PC-3 (cell line): Measurements from ENCODE around the gene TXN2. TPM values are rescaled to one million over a fixed set of nuclear protein-coding genes. Genes with fewer than 3 reads are reported as not detected.

ENCODE experiments used
- ATAC-seq: fragments of 200-7000 bp; cut with Tn5 transposase; 2 replicates; pipeline ENCODE4 v1.9.1; 2020; ENCODE audit warnings: mild to moderate bottlenecking, moderate library complexity
- BruUV-seq: library from RNA; stranded (reverse); fragments of 400-500 nt; replicated peaks from 2 replicates; lab custom pipeline; 2021; lab: Mats Ljungman, UMichigan
- CTCF ChIA-PET: fragments of 300-600 bp; sonication (Branson Sonifier 250); formaldehyde crosslinking; loops from one replicate; lab custom pipeline; 2022; ENCODE audit warnings: antibody characterized with exemption; lab: Charles Lee
- POLR2A ChIA-PET: fragments of 300-600 bp; sonication (Branson Sonifier 250); formaldehyde crosslinking; loops from one replicate; lab custom pipeline; 2022; ENCODE audit warnings: antibody characterized with exemption; ENCODE audit not compliant: unreplicated experiment; lab: Charles Lee
- DNase-seq: peaks from one replicate; pipeline ENCODE4 v3.0.0-alpha.2; 2015
- H2AFZ ChIP-seq: fragments of 300-600 bp; sonication (generic); 2 replicates; pipeline ENCODE4 v1.6.0; 2016; ENCODE audit warnings: antibody characterized with exemption, low read length
- H3F3A ChIP-seq: fragments of 300-600 bp; sonication (generic); one replicate; pipeline ENCODE4 v1.6.0; 2017; ENCODE audit warnings: antibody characterized with exemption, low read length, control low read depth, mild to moderate bottlenecking; ENCODE audit not compliant: unreplicated experiment
- H3K27ac ChIP-seq: fragments of 300-600 bp; sonication (generic); 2 replicates; pipeline ENCODE4 v1.5.1; 2016; ENCODE audit warnings: mild to moderate bottlenecking, low read length
- H3K27me3 ChIP-seq: fragments of 300-600 bp; sonication (generic); 2 replicates; pipeline ENCODE4 v1.6.1; 2016; ENCODE audit warnings: low read length, mixed read lengths
- H3K36me3 ChIP-seq: fragments of 300-600 bp; sonication (generic); 2 replicates; pipeline ENCODE4 v1.6.1; 2016; ENCODE audit warnings: low read depth, mixed run types, low read length, mixed read lengths
- H3K4me1 ChIP-seq: fragments of 300-600 bp; sonication (generic); 2 replicates; pipeline ENCODE4 v1.5.1; 2016; ENCODE audit warnings: low read length; ENCODE audit not compliant: insufficient read depth
- H3K4me2 ChIP-seq: fragments of 300-600 bp; sonication (generic); 2 replicates; pipeline ENCODE4 v1.6.0; 2016; ENCODE audit warnings: low read length
- H3K4me3 ChIP-seq: fragments of 300-600 bp; sonication (generic); 2 replicates; pipeline ENCODE4 v1.5.1; 2016; ENCODE audit warnings: mild to moderate bottlenecking, low read length, mixed read lengths
- H3K79me2 ChIP-seq: fragments of 300-600 bp; sonication (generic); 2 replicates; pipeline ENCODE4 v1.6.1; 2017; ENCODE audit warnings: low read length, mixed read lengths
- H3K9ac ChIP-seq: fragments of 300-600 bp; sonication (generic); 2 replicates; pipeline ENCODE4 v1.6.0; 2016; ENCODE audit warnings: mild to moderate bottlenecking, low read length
- H3K9me2 ChIP-seq: fragments of 300-600 bp; sonication (generic); replicated peaks from 2 replicates; pipeline ENCODE4 v1.6.1; 2016; ENCODE audit warnings: mixed run types, low read length, mixed read lengths
- H3K9me3 ChIP-seq: fragments of 300-600 bp; sonication (generic); 2 replicates; pipeline ENCODE4 v1.6.1; 2016; ENCODE audit warnings: low read length, mixed read lengths
- H4K20me1 ChIP-seq: fragments of 300-600 bp; sonication (generic); 2 replicates; pipeline ENCODE4 v1.6.1; 2016; ENCODE audit warnings: low read length, mixed read lengths
- EZH2 ChIP-seq: fragments of 300-600 bp; sonication (generic); IDR thresholded peaks from one replicate; pipeline ENCODE4 v1.6.1; 2017; ENCODE audit warnings: antibody characterized with exemption, mild to moderate bottlenecking, low read length; ENCODE audit not compliant: unreplicated experiment
- EZH2phosphoT487 ChIP-seq: fragments of 300-600 bp; sonication (generic); IDR thresholded peaks from 2 replicates; pipeline ENCODE4 v1.6.1; 2018; ENCODE audit warnings: mild to moderate bottlenecking, antibody characterized with exemption, low read length, borderline replicate concordance
- intact Hi-C: fragments of 100-400 bp; cut with micrococcal nuclease; formaldehyde crosslinking; loops from 2 replicates; pipeline ENCODE4 v1.9.0; 2023
- total RNA-seq: library from RNA; depleted of rRNA; stranded (reverse); fragments of >200 nt; gene quantifications from 2 replicates; pipeline ENCODE4 v1.2.3, GENCODE V29; 2014
- TF ChIP-seq, protein P1 (sequence below): fragments of 300-600 bp; sonication (generic); conservative IDR thresholded peaks from 2 replicates; pipeline ENCODE4 v1.5.1; 2017; ENCODE audit warnings: antibody characterized with exemption, low read depth, mild to moderate bottlenecking, low read length

Gene TXN2
- total RNA-seq, 1 experiment from 2014 or later, result 49.6 TPM

DNA sequence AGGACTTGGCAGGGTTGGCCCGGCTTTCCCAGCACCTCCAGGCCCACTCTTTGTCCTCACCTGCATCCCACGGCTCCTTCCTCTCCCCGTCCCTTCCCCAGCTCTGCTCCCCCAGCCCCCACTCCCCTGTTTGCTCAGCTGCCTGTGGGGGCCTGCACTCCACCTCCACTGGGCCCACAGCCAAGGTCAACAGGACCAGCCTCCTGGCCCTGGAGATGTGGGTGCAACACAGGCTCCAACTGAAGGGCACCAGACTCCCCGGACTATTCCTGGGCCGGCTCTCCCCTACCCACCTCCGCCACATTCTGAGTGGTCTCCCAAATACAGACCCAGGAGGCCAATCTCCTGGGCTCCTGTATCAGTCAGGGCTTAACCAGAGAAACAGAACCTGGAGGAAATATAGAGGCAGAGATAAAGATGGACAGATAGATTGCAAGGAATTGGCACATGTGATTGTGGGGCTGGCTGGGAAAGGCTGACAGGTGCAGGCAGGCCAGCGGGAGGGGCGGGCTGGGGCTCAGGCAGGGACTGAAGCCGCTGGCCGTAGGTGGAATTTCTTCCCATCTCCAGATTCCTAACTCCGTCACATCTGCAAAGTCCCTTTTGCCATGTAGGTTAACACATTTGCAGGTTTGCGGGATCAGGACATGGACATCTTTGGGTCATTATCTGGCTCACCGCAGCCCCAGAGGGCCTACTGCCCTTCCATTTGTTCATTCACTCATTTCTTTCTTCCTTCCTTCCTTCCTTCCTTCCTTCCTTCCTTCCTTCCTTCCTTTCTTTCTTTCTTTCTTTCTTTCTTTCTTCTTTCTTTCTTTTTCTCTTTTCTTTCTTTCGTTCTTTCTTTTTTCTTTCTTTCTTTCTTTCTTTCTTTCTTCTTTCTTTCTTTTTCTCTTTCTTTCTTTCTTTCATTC is 47.9 kb downstream of the TXN2 start:
- Histone ChIP-seq H3K36me3 (no peaks in the 10 kb centered on the region), H4K20me1 (no peaks in the 10 kb centered on the region), H3K79me2 (no peaks in the 10 kb centered on the region), H3K27ac (no peak overlapping the region), H3K9me2 (no peaks in the 10 kb centered on the region), H3K9ac (no peak overlapping the region), H3K4me3 (no peak overlapping the region), H3K4me2 (no peak overlapping the region), H2AFZ (no peak overlapping the region), H3F3A (no peaks in the 10 kb centered on the region), H3K4me1 (0 out of 2 replicates have a peak, but pooled peaks cover 3% of the 10 kb centered on the region), H3K27me3 (no peaks in the 10 kb centered on the region), H3K9me3 (no peaks in the 10 kb centered on the region)
- intact Hi-C loops, result no loop called here
- ChIA-PET CTCF (no interaction called here), POLR2A (no interaction called here)
- TF ChIP-seq EZH2phosphoT487 (no peak), EZH2 (no peak)
- TF ChIP-seq, protein P1, sequence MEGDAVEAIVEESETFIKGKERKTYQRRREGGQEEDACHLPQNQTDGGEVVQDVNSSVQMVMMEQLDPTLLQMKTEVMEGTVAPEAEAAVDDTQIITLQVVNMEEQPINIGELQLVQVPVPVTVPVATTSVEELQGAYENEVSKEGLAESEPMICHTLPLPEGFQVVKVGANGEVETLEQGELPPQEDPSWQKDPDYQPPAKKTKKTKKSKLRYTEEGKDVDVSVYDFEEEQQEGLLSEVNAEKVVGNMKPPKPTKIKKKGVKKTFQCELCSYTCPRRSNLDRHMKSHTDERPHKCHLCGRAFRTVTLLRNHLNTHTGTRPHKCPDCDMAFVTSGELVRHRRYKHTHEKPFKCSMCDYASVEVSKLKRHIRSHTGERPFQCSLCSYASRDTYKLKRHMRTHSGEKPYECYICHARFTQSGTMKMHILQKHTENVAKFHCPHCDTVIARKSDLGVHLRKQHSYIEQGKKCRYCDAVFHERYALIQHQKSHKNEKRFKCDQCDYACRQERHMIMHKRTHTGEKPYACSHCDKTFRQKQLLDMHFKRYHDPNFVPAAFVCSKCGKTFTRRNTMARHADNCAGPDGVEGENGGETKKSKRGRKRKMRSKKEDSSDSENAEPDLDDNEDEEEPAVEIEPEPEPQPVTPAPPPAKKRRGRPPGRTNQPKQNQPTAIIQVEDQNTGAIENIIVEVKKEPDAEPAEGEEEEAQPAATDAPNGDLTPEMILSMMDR, result no peak
- ATAC-seq (no peak), DNase-seq (no peak)
- no TSS peak for BruUV-seq

DNA sequence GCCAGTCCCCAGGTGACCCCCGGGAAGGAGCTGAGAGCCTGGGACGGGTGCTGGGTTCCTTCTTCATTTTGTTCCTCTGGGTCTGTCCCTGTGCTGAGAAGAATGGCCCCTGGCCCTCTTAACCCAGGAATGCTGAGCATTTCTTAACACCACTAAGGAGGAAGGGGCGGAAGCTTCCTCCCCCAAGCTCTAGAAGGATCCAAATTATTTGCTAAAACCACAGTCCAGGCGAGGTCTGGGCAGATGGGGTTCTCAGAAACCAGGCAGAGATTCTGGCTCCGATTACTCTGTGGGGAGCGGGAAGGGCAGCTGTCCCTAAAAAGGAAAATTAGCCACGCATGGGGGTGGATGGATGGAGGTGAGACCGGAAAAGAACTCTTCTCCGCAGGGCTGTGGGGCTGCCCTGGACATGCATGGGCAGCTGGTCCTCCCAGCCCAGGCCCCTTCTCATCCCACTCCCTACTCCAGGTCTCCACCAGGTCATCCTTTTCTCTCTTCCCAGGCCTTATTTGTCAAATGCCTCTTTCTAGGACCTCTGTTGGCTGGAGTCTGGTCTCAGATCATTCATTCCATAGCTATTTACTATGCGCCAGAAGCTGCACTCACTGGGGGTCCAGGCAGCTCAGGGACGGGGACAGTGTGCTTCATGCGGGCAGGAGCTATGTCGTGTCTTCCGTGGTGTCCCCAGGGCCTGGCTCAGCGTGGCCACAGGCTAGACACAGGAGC is 48.7 kb downstream of the TXN2 start:
- no TSS peak for BruUV-seq
- no peak overlapping the region for H3K27ac ChIP-seq

More for the DNA sequence above, 48.7 kb downstream of the TXN2 start:
- intact Hi-C loops, result no loop called here
- POLR2A ChIA-PET, result no interaction called here
- Histone ChIP-seq H3K9me2 (no peaks in the 10 kb centered on the region), H3K9ac (no peak overlapping the region), H3F3A (no peaks in the 10 kb centered on the region), H3K9me3 (no peaks in the 10 kb centered on the region), H3K27me3 (no peaks in the 10 kb centered on the region), H3K4me3 (no peak overlapping the region), H2AFZ (no peak overlapping the region), H4K20me1 (no peaks in the 10 kb centered on the region), H3K4me2 (no peak overlapping the region), H3K4me1 (0 out of 2 replicates have a peak, but pooled peaks cover 3% of the 10 kb centered on the region), H3K79me2 (no peaks in the 10 kb centered on the region), H3K36me3 (no peaks in the 10 kb centered on the region)
- no peak for DNase-seq
- CTCF ChIA-PET, result no interaction called here
- no peak for TF ChIP-seq EZH2
- TF ChIP-seq, protein P1, result no peak
- TF ChIP-seq EZH2phosphoT487, result no peak
- no peak for ATAC-seq
